GM18498 (cell line): ENCODE data around the gene SCNN1G.
"Not testable (repeated sequence)": the region's sequence is repeated elsewhere in the genome, so short reads cannot be mapped to it uniquely, and the experiment has no call there.

Experiments
- ATAC-seq: cut with Tn5 transposase; IDR thresholded peaks from one replicate; pipeline ENCODE4 v1.9.1; 2021; ENCODE audit warnings: mild to moderate bottlenecking, moderate library complexity; ENCODE audit not compliant: unreplicated experiment

Gene SCNN1G, protein sequence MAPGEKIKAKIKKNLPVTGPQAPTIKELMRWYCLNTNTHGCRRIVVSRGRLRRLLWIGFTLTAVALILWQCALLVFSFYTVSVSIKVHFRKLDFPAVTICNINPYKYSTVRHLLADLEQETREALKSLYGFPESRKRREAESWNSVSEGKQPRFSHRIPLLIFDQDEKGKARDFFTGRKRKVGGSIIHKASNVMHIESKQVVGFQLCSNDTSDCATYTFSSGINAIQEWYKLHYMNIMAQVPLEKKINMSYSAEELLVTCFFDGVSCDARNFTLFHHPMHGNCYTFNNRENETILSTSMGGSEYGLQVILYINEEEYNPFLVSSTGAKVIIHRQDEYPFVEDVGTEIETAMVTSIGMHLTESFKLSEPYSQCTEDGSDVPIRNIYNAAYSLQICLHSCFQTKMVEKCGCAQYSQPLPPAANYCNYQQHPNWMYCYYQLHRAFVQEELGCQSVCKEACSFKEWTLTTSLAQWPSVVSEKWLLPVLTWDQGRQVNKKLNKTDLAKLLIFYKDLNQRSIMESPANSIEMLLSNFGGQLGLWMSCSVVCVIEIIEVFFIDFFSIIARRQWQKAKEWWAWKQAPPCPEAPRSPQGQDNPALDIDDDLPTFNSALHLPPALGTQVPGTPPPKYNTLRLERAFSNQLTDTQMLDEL

DNA sequence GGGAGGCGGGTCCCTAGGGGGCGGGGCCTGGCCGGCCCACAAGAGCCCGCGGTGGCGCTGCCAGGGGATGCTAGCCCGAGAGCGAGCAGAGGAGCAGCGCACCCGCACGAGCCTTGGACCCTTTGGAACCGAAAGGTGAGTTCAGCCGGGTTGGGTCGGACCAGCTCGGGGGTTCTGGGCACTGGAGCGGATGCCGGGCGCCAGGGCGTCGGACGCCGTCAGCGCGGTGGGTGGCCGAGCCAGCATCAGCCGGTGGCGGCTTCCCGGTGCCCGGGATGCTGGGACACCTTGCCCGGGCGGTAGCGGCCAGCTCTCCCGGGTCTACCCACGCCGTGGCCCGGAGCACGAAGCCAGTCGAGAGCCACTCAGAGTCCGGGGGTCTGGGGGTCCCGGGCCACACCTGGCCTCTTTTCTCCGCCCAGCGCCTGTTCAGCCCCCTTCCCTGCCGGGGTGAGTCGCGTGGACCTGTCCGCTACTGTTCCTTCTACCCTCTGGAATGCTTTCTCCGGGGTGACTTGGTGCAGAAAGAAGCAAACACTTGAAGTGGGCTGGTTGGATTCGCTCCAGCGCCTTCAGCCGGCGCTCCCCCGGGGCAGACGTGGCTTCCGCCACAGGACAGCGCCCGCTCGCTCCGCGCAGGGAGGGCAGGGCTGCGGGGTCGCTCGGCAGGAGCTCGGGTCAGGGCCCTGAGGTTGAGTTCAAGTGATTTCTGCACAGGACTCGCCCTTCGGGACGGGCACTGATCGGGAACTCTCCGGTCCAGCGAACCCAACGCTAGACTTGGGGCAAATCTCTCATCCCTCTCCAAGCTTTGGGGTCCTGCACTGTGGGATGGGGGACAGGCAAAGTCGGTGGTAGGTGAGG, at the start of gene SCNN1G:
Gene SCNN1G (plus strand): TSS at position 67 of the 864 bp plus-strand sequence. CDS start 3,527 bp downstream, outside the sequence.
- peak; percentile 10 for ATAC-seq

DNA sequence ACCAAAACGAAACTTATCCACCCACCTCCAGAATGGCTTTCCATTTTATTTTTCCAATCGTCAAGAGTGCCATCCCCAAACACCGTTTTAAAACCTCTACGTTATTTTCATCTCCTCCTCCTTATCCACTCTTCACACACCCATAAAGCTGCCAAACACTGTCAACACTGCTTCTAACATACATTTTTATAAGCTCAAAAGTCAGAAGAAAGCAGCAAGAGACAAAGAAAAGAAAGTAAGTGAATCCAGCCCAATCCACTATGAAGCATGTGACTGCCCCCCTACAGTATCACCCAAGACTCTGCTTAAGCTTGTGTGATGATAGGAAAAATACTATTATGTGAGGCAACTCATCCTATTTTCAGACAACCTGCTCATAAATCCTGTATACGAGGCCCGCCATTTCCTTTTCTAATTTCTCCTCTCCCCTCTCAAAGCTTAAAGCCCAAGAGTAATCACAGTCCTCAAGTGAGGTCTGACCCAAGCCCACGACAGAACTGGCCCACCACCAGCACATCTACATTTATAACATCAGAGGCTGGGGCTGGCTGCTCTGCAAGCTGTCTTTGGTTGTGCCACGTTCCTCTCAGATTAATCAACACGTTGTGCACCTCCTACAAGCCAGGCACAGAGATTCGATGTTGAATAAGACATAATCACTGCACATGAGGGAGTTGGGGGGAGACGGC, 49.6 kb upstream of the SCNN1G start:
- no peak for ATAC-seq

DNA sequence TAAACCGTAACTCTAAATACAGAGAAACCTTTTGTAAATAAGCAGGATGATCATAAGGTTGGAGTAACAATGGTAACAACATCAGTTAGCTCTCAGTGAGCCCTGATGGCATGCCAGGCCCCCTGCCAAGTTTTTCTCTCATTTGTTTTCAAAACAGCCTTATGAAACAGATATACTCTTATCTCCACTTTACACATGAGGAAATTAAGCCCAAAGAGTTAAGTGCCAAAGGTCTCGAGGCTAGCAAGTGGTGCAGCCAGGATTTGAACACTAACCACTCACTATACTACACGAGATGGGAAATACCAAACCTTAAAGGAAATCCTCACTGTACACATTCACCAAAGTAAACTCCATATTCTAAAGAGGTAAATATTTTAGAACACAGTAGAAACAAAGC, 48.3 kb upstream of the SCNN1G start:
- no peak for ATAC-seq

DNA sequence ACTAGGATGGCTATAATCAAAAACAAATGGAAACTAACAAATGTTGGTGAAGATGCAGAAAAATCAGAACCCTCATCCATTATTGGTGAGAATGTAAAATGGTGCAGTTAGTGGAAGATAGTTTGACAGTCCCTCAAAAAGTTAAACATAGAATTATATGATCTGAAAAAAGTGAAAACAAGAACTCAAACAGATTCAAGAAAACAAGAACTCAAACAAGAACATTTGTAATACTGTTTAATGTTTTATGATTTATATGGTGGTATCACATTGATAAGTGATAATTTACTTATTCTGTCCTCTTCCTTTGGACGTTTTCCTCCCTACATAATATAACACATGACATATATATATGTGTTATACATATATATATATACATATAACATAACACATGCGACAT, 45.3 kb upstream of the SCNN1G start:
- no peak for ATAC-seq

DNA sequence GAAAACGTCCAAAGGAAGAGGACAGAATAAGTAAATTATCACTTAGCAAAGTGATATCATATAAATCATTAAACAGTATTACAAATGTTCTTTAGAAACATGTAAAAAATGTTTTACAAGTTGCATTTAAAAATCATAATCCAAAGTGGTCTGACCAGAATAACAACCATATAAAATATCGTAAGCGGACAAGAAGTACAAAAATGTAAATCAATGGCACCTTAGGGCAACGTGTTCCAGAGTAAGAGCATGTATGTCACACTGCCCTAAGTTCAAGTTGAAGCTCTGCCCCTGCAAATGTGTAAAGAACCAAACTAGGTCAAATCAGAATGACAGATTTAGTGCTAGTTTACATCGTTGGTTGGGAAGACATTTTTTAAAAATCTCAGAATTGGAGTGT, 44.7 kb upstream of the SCNN1G start:
- no peak for ATAC-seq

DNA sequence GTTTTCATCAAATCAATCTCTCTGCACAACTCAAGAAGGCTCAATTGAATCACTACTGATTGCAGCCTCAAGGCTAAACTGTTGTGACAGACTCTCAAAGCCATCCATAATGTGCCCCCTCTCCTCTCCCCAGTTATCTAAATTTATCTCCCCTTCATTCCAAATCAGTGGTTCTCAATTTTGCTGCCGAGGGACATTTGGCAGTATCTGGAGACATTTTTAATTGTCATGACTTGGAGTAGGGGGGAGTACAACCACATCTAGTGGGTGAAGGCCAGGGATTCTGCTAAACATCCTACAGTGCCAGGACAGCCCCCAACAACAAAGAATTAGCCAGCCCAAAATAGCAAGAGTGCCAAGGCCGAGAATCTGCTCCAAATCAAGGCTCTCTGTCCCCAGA, 42.4 kb upstream of the SCNN1G start:
- no peak for ATAC-seq

DNA sequence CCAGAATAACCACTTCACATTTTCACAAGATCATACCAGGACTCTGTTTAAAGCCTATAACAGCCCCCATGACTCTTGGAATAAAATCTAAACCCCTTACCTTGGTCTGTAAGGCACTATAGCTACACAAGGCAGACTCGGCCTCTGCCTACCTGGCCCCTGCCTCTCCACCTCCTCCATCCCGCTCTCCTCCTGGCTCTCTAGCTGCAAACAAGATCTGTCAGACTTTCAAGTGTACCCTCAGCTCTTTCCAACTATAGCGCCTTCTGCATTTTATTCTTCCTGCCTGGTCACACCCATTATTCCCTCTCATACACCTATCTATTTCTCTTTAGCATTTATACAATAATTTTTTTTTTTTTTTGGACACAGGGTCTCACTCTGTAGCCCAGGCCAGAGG, 41.5 kb upstream of the SCNN1G start:
- no peak for ATAC-seq

DNA sequence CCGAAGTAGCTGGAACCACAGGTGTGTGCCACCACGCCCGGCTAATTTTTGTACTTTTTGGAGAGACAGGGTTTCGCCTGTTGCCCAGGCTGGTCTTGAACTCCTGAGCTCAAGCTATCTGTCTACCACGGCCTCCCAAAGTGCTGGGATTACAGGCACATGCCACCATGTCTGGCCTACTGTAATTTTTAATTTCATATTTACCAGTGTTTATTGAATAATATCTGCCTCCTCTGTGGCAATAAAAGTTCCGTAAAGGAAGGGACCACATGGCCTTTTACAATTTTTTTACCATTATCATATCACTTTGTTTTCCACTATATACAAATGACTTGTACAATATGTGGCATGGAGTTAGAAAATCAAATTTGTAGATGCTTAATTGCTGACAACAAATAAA, 41.0 kb upstream of the SCNN1G start:
- no peak for ATAC-seq

DNA sequence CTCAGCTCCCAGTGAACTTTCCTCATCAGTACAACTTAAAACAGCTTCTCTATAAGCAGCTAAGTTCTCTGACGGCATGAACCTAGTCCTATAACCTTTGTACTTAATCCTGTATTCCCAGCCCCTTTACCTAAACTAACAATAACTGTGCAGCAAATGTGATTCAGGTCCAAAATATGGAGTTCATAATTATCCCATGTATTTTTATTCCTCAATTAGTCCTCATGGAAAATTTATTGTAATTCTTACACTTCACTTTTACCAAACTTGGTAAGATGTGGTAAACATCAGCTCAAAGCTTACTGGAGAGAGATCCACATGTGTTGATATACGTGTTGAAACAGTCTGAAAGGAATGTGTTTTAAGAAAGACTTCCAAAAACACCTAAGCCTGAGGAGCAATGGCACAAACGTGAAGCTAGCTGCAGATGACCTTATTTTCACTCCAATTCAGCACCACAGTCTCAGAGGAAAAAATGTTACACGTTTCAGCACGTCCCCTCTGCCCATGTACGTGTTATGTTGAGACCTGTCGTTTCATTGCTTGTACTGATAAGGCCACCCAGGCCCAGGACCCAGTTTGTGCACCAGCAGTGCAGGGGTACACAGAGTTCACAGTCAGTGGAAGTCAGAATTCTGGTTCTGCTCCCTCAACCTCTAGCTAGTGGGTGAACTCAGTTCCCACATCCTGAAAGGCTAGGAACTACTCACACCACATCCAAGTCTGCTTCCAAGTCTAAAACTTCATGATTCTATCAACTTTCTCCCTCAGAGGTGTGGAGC, 40.4 kb upstream of the SCNN1G start:
- ATAC-seq: no peak

DNA sequence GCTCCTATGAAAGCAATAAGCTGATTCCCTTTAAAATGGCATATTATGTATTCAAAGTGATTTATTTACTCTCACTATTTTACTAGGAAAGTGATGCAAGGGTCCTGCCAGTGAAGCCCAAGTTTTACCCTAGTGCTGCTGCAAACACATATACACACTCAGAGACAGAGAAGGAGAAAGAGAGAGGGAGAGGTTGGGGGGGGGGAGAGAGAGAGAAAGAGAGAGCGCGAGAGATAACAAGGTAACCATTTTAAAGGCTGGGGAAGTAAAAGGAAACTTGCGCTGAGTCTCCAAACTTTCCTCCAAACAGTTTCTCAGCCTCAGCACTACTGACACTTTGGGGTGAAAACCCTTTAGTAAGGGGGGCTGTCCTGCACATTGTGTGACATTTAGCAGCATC, 39.2 kb upstream of the SCNN1G start:
- ATAC-seq: no peak

DNA sequence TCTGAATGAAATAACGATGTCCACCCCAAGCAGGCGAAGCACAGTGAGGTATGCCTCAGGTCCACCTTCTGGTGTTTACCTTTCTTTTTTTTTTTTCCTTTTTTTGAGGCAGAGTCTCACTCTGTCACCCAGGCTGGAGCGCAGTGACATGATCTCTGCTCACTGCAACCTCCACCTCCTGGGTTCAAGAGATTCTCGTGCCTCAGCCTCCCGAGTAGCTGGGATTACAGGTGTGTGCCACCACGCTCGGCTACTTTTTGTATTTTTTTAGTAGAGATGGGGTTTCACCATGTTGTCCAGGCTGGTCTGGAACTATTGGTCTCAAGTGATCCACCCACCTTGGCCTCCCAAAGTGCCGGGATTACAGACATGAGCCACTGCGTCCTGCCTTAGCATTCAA, 38.2 kb upstream of the SCNN1G start:
- ATAC-seq: not testable (repeated sequence)

DNA sequence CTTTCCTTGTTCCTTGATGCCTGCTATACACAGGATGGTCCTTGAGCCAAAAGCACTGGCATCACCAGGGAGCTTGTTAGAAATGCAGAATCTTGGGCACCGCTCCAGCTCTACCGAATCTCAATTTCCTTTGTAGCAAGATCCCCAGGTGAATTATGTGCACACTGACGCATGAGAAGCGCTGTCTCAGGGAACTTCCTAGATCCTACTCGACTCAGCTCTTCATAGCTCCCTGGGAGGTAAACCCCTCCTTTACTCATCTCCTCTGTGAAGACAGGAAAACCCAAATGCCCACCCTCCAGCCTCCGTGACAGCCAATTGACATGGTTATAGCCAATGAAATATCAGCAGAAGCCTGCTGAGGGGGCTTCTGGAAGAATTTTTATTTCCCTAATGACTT, 37.4 kb upstream of the SCNN1G start:
- no peak for ATAC-seq

DNA sequence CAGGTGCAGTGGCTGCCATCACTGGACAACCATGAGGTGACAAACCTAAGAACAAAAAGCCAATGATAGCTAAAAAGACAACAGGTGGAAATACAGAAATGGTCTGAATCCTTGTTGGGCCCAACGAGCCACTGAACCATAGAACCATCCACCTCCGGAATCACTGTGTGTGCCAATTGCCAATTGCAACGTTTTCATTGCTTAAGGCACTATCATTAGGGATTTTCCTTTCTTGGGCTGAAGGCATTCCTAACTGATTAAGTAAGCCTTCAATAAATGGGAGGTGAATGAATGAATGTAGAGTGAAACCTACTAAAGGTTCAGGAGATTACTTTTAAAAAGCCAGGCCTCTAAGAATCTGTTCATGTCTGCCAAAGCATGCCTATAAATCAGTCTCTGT, 36.9 kb upstream of the SCNN1G start:
- ATAC-seq: no peak

DNA sequence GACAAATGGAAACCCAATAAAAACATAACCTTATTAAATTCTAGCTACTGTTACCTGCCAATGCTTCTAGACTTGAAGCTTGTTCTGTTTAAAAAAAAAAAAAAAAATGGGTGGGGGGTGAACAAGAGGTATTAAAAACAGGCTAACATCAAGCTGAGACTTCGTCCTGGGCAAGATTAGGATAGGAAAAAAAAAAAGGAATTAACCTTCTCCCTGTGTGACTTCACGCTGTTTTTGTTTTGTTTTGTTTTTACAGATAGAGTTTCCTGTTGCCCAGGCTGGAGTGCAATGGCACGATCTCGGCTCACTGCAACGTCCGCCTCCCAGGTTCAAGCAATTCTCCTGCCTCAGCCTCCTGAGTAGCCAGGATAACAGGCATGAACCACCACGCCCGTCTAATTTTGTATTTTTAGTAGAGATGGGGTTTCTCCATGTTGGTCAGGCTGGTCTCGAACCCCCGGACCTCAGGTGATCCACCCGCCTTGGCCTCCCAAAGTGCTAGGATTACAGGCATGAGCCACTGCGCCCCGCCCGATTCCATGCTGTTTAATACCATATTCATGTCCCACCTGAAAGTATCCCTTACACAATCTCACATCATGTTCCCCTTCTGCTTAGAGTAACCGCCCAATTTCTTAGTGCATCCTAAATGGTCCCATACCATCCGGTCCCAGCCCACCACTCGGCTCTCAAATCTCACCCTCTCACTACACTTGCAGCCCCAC, 35.5 kb upstream of the SCNN1G start:
- ATAC-seq: no peak

DNA sequence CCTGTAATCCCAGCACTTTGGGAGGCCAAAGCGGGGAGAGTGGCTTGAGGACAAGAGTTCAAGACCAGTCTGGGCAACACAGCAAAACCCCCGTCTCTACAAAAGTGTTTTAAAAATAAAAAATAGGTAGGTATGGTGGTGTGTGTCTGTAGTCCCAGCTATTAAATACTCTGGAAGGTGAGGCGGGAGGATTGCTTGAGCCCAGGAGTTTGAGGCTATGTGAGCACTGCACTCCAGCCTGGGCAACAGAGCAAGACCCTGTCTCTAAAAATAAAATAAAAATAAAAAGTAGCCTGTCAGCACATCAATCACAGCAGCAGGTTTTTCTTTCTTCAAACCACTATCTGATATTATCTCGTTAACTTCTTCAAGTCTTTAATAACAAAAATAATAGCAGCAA, 34.9 kb upstream of the SCNN1G start:
- no peak for ATAC-seq

DNA sequence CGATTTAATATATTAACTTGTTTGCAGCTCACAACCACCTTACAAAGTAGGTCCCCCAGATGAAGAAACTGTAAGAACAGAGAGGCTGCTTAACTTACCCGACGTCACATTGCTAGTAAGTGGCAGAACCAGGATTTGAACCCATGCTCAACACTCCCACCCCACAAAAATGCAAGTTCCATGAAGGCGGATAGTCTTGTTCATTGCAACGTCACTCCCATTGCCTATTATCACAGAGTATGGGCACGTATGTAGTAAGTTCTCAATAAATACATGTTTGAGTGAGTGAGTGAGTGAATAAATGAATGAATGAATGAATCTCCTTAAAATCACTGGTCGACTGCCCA, 34.4 kb upstream of the SCNN1G start:
- ATAC-seq: no peak

DNA sequence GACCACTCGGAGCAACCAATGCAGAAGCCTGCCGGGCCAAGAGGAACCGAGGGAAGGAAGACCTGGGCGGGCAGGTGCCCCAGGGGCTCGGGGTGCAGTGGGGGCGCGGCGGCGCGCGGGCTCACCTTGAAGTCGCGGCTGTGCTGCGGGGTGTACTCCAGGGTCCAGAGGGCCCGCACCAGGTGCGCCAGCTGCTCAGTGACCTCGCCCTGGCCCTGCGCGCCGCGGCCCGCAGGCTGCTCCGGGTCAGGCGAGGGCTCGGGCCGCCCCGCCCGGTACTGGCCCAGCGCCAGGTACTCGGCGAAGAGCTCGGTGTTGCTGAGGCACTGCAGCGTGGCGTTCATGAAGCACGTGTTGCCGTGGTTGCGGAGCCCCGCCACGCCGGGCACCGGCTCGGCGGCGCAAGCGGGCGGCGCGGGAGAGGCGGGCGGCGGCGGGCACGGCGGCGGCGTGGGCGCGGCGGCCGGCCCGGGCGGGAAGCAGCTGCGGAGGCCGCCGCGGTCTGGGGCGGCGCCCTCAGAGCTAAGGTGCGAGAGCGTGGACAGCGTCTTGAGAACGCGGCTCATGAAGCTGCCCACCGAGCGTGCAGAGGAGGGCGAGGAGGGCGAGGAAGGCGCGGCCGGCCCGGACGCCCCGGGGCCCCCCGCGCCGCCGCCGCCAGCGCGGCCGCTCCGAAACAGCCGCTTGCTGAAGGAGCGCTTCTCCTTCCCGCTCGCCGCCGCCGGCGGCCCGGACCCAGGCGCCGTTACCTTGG, 33.9 kb upstream of the SCNN1G start:
- peak; percentile 48 for ATAC-seq

DNA sequence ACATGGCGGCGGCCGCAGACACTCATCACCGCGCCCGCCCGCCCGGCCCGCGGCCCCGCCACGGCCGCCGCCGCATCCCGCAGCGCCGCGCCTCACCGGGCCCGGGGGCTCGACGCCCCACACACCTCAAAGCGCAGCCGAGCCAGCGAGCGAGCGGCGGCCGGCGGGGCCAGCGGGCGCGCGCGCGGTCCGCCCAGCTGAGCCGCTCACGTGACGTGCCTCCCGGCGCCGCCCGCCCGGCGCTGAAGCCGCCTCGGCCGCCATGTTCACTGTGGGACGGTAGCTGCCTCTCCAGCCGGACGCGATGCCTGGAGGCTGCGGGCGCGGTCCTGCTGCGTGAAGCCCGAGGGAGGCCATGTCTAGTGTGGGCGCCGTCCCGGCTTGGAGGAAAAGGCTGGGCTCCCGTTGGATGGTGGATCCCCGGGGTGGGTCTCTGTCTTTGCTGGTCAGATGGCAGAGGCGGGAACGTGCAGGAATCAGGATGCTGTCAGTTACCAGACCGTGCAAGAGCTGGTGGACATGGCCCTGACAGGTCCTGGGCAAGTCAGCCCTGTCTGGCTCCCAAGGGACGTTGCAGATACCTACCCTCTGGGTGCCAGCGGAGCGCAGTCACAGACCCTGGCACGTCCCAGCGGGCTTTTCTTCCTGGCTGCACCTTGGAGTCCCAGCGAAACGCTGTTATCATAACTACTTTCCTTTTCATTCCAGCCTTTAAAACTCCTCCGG, 33.1 kb upstream of the SCNN1G start, which contains the start of gene USP31:
Gene USP31 (minus strand): TSS at position 186 of the 726 bp plus-strand sequence. CDS start 182 bp downstream, at position 4.
- peak; percentile 97 for ATAC-seq
